ENCODE results near the gene IRF8.

The IRF8 gene

GRCh38 chr16:85915125-85915845 lies 16.3 kb downstream of the IRF8 start:
- no peak for DNase-seq

GRCh38 chr16:85916141-85916890 lies 17.4 kb downstream of the IRF8 start:
- no peak for DNase-seq

GRCh38 chr16:85917012-85917411 lies 18.1 kb downstream of the IRF8 start:
- DNase-seq = no peak

GRCh38 chr16:85917959-85918358 lies 19.0 kb downstream of the IRF8 start:
- no peak for DNase-seq

GRCh38 chr16:85918436-85918835 lies 19.5 kb downstream of the IRF8 start:
- DNase-seq = no peak

GRCh38 chr16:85919271-85920267 lies 20.6 kb downstream of the IRF8 start:
- no peak for DNase-seq

- no peak for DNase-seq
These were observed 22.1 kb downstream of the IRF8 start for GRCh38 chr16:85921026-85921425.

- DNase-seq = no peak
These were observed 24.4 kb downstream of the IRF8 start for GRCh38 chr16:85923153-85924021.

- no peak for DNase-seq
These were observed 25.7 kb downstream of the IRF8 start for GRCh38 chr16:85924675-85925074.

GRCh38 chr16:85926370-85926769 lies 27.4 kb downstream of the IRF8 start:
- no peak for DNase-seq

- DNase-seq = no peak
These were observed 28.4 kb downstream of the IRF8 start for GRCh38 chr16:85927371-85927770.

GRCh38 chr16:85927959-85928358 lies 29.0 kb downstream of the IRF8 start:
- no peak for DNase-seq

GRCh38 chr16:85928401-85928820 lies 29.4 kb downstream of the IRF8 start:
- DNase-seq = no peak

- DNase-seq = no peak
These were observed 30.3 kb downstream of the IRF8 start for GRCh38 chr16:85929259-85929721.

GRCh38 chr16:85930301-85930700 lies 31.3 kb downstream of the IRF8 start:
- no peak for DNase-seq

- no peak for DNase-seq
These were observed 32.8 kb downstream of the IRF8 start for GRCh38 chr16:85931596-85932402.

- DNase-seq = no peak
These were observed 35.2 kb downstream of the IRF8 start for GRCh38 chr16:85934210-85934609.

- no peak for DNase-seq
These were observed 36.5 kb downstream of the IRF8 start for GRCh38 chr16:85935391-85935973.

GRCh38 chr16:85935974-85936760 lies 37.2 kb downstream of the IRF8 start:
- peak; percentile 60 for DNase-seq

- no peak for DNase-seq
These were observed 37.9 kb downstream of the IRF8 start for GRCh38 chr16:85936816-85937215.

All from activated CD4-positive, alpha-beta T cell treated with anti-CD3 and anti-CD28 coated beads, Interleukin-2, amount 50 U/mL, for 1 hour (primary cell).